Cardiac ventricle fibroblast (primary cell): ENCODE results near the gene CASQ1. TPM values are rescaled to one million over a fixed set of nuclear protein-coding genes. Genes with fewer than 3 reads are reported as not detected.

ENCODE experiments used
- total RNA-seq: library from RNA; depleted of rRNA; stranded (reverse); fragments of >200 nt; gene quantifications from 2 replicates; pipeline ENCODE4 v1.2.3, GENCODE V29; 2015

CASQ1 gene
- not detected in 2 replicates for total RNA-seq

DNA sequence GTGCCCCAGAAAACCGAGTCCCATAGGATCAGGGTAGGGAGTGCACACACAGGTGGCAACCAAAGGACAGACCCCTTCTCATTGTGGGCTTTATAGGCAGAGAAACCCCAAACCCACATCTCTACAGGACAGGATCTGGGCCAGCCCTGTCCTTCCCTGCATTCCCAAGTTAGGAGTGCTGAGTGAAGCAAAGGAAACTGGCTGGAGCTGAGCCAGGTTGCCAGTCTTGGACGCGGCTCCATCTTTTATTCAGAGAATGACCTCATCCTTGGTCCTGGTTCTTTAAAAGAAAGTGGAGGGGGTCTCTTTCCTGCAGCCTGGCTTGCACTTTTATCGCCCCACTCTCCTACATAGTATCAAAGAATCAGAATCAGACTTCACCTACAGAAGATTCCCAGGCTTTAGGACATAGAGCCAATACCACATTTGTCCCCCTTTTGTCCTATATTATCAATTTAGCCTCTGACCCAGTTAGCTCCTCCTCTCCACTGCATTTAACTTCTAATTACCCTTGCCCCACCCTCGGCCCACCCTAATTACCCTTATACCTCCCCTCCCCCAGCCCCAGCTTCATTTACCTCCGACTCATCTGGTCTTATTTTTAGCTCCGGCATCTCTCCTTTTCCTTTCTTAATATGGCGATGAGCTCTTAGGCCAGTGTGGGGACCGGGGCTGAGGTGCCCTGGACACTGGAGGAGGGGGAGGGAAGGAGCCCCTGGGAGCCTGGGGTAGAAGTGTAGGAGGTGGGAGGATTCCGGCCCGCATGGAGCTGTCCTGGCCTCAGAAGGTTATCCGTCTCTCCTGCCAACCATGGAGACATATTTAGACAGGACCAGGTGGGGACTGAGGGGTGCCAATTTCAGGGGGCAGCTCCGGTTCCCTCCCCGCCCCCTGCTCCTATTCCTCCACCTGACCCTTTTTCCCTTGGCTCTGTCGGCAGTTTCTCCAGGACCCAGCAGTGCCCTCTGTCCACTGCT lies at the start of gene CASQ1:
CASQ1 (plus strand) TSS at position 927 of the 977 bp plus-strand sequence. CDS start 177 bp downstream, outside the sequence.

DNA sequence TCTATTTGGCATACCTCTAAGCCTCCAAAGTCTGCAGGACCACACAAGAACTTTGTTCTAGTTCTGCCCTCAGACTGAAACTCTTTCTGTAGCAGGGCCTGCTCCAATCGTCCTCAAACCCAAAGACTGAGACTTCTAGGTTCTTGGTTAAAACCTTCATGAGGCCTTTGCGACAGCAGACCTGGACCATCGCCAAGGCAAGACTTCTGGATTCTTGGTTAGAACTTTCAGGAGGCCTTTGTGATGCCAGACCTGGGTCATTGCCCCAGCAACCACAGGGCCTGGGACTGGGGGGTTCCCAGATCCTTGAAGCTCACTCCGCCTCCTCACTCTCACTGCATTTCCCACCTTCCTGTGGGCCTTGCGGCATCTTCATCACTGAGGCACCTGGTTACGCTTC lies 39.1 kb upstream of the CASQ1 start, which contains the start of gene ATP1A4:
ATP1A4 (plus strand) TSS at position 301 of the 400 bp plus-strand sequence. CDS start 438 bp downstream, outside the sequence.

DNA sequence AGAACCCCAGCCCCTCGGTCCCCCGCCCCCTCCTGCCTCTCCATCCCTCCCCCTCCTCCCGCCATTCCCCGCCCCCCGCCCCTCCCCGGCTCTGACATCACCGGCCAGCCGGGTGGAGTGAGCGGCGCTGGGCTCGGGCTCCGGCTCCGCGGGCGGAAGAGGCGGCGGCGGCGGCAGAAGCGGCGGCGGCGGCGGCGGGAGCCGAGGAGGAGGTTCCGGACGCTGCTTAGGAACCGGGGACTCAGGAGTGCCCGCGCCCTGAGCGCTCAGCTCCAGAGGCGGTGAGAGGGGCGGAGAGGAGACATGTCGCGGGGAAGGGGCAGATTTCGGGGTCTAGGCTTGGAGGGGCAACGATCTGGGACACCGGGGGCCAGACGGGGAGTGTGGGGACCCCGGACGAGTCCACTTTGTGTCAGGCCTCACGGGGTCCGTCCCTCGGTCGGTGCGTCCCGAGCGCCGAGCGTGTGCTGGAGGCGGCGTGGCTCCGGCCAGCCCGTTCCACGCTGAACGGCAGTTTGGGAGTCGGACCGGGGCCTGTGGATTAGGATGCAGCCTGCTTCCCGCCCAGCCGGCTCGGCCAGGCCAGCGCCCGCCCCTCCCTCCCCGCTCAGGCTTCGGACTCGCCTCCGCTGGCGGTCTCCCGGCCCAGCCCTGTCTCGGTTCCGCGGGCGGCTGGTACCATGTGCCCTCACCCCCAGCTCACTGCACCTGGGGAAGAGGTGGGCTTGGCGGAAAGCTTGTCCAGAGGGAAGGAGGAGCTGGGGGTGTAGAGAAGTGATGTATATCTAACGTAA lies 15.1 kb downstream of the CASQ1 start, which contains the start of gene PEA15:
PEA15 (plus strand) TSS at position 143 of the 794 bp plus-strand sequence. CDS start 6,161 bp downstream, outside the sequence.

Other genes starting within 250 kb of the CASQ1 start
- not detected in 2 replicates for gene IGSF9, start 245.0 kb upstream of the CASQ1 start, total RNA-seq
- not detected in 2 replicates for gene SLAMF9, start 236.3 kb upstream of the CASQ1 start, total RNA-seq
- gene PIGM, start 158.6 kb upstream of the CASQ1 start, total RNA-seq: 2.3 and 4.0 TPM in 2 replicates
- gene KCNJ10, start 120.4 kb upstream of the CASQ1 start, total RNA-seq: not detected in 2 replicates
- gene KCNJ9, start 109.0 kb upstream of the CASQ1 start, total RNA-seq: not detected in 2 replicates
- 10.4 and 11.4 TPM in 2 replicates for gene IGSF8, start 92.0 kb upstream of the CASQ1 start, total RNA-seq
- 1.4 and 1.8 TPM in 2 replicates for gene ATP1A2, start 74.8 kb upstream of the CASQ1 start, total RNA-seq
- gene ATP1A4, start 39.0 kb upstream of the CASQ1 start, total RNA-seq: not detected in 2 replicates
- gene PEA15, start 14.8 kb downstream of the CASQ1 start, total RNA-seq: 81.7 and 87.2 TPM in 2 replicates
- gene DCAF8, start 72.0 kb downstream of the CASQ1 start, total RNA-seq: 54.7 and 56.3 TPM in 2 replicates
- gene PEX19, start 94.6 kb downstream of the CASQ1 start, total RNA-seq: 47.3 and 56.5 TPM in 2 replicates
- gene COPA, start 152.7 kb downstream of the CASQ1 start, total RNA-seq: 165 and 166 TPM in 2 replicates
- 75.6 and 89.0 TPM in 2 replicates for gene NCSTN, start 152.8 kb downstream of the CASQ1 start, total RNA-seq
- not detected in 2 replicates for gene NHLH1, start 176.5 kb downstream of the CASQ1 start, total RNA-seq
- gene VANGL2, start 210.0 kb downstream of the CASQ1 start, total RNA-seq: 0.20 and 1.6 TPM in 2 replicates